ENCODE data around the gene OLR1. TPM values are rescaled to one million over a fixed set of nuclear protein-coding genes. Genes with fewer than 3 reads are reported as not detected.

Gene OLR1
- total RNA-seq, 1 donor = under 0.01 TPM

DNA sequence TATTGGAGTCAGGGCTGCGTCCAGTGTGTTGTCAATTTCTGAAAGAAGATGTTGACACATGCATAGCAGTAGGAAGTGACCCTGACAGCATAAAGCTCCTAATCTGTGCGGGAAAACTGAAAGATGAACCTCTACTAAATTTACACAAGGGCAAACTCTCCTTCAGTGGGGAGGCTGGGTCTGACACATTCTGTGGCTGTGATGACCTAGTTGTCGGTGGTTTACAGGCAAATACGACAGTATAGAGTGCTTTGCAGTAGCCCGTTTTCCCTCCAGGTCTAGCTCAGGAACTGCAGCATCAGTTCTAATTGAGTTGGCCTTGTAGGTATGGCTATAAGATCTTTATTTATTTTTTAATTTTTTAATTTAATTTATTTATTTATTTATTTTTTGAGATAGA lies 25.9 kb upstream of the OLR1 start:
- no peaks in the 10 kb centered on the region for H3K36me3 ChIP-seq (ENCODE audit: insufficient read depth, low read length)
- peaks cover 3% of the 10 kb centered on the region for H3K4me1 ChIP-seq (ENCODE audit: insufficient read depth, low read length)
- no peaks in the 10 kb centered on the region for H4K20me1 ChIP-seq (ENCODE audit: insufficient read depth, low read length)
- H3K27me3 ChIP-seq (ENCODE audit: insufficient read depth, low read length) = no peaks in the 10 kb centered on the region
- no peak overlapping the region for H3K27ac ChIP-seq (ENCODE audit: low read depth, low read length)
- no peak overlapping the region for H3K4me3 ChIP-seq (ENCODE audit: insufficient read depth, low read length)
- no peak overlapping the region for H2AFZ ChIP-seq (ENCODE audit: low read length)
- no peaks in the 10 kb centered on the region for H3K79me2 ChIP-seq (ENCODE audit: insufficient read depth, low read length)
- DNase-seq (ENCODE audit: insufficient read length, low spot score, missing footprints) = no peak
- no peak for TF ChIP-seq CTCF (IDR thresholded peaks at IDR 0.05; ENCODE audit: extremely low read depth, low read depth, low read length)
- H3K4me2 ChIP-seq (ENCODE audit: insufficient read depth, low read length) = no peak overlapping the region
- no peaks in the 10 kb centered on the region for H3K9me3 ChIP-seq (ENCODE audit: low read depth, low read length)

DNA sequence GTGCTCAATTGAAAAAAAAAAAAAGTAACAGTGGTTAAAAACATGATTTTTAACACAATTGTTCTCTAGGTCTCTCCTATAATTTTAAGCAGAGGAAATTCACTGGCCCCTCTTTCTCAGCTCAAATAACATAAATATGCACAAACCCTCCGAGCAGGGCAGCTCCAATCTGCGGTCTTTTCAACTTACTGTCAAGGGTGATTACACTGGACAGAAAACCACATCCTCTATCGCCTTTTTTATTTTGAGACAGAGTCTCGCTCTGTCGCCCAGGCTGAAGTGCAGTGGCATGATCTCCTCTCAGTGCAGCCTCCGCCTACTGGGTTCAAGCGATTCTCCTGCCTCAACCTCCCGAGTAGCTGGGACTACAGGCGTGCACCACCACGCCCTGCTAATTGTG lies 24.3 kb upstream of the OLR1 start:
- Histone ChIP-seq H2AFZ (ENCODE audit: low read length) (no peak overlapping the region), H3K27ac (ENCODE audit: low read depth, low read length) (no peak overlapping the region), H3K4me2 (ENCODE audit: insufficient read depth, low read length) (no peak overlapping the region), H3K27me3 (ENCODE audit: insufficient read depth, low read length) (no peaks in the 10 kb centered on the region), H3K4me3 (ENCODE audit: insufficient read depth, low read length) (no peak overlapping the region), H3K4me1 (ENCODE audit: insufficient read depth, low read length) (peaks cover 13% of the 10 kb centered on the region), H4K20me1 (ENCODE audit: insufficient read depth, low read length) (no peaks in the 10 kb centered on the region), H3K9me3 (ENCODE audit: low read depth, low read length) (no peaks in the 10 kb centered on the region), H3K36me3 (ENCODE audit: insufficient read depth, low read length) (no peaks in the 10 kb centered on the region), H3K79me2 (ENCODE audit: insufficient read depth, low read length) (no peaks in the 10 kb centered on the region)
- DNase-seq (ENCODE audit: insufficient read length, low spot score, missing footprints) = no peak
- no peak for TF ChIP-seq CTCF (IDR thresholded peaks at IDR 0.05; ENCODE audit: extremely low read depth, low read depth, low read length)

- DNase-seq (ENCODE audit: insufficient read length, low spot score, missing footprints) = no peak
- Histone ChIP-seq H3K4me2 (ENCODE audit: insufficient read depth, low read length) (no peak overlapping the region), H3K36me3 (ENCODE audit: insufficient read depth, low read length) (no peaks in the 10 kb centered on the region)
These were observed 22.3 kb upstream of the OLR1 start for GRCh38 chr12:10194160-10194670.

DNA sequence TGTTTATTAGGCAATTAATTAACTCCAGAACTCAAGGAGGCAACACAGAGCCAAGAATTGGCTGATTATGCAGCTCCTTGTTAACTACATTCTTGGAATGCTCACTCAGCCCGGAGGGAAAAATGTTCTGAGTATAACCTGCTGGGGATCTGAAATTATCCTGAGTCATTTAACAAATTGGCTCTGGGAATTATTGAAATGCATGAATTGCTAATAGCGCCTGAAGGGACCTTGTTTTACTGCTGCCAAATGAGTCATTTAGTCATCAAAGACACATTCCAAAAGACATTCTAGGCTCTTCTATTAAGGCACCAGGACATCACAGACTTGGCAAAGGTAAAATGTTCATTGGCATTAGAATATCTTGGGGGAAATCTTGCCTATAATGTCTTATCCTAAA lies 19.9 kb upstream of the OLR1 start:
- Histone ChIP-seq H4K20me1 (ENCODE audit: insufficient read depth, low read length) (no peaks in the 10 kb centered on the region), H3K9me3 (ENCODE audit: low read depth, low read length) (no peaks in the 10 kb centered on the region), H3K4me3 (ENCODE audit: insufficient read depth, low read length) (no peak overlapping the region), H3K27ac (ENCODE audit: low read depth, low read length) (no peak overlapping the region), H3K79me2 (ENCODE audit: insufficient read depth, low read length) (no peaks in the 10 kb centered on the region), H3K27me3 (ENCODE audit: insufficient read depth, low read length) (no peaks in the 10 kb centered on the region), H3K4me2 (ENCODE audit: insufficient read depth, low read length) (no peak overlapping the region), H3K36me3 (ENCODE audit: insufficient read depth, low read length) (no peaks in the 10 kb centered on the region), H2AFZ (ENCODE audit: low read length) (no peak overlapping the region), H3K4me1 (ENCODE audit: insufficient read depth, low read length) (peaks cover 16% of the 10 kb centered on the region)
- no peak for TF ChIP-seq CTCF (IDR thresholded peaks at IDR 0.05; ENCODE audit: extremely low read depth, low read depth, low read length)
- peak; percentile 73 for DNase-seq (ENCODE audit: insufficient read length, low spot score, missing footprints)

More at GRCh38 chr12:10194160-10194670, 22.3 kb upstream of the OLR1 start:
- no peak overlapping the region for H3K4me3 ChIP-seq (ENCODE audit: insufficient read depth, low read length)
- no peaks in the 10 kb centered on the region for H3K27me3 ChIP-seq (ENCODE audit: insufficient read depth, low read length)
- H3K4me1 ChIP-seq (ENCODE audit: insufficient read depth, low read length) = peaks cover 16% of the 10 kb centered on the region
- no peaks in the 10 kb centered on the region for H3K9me3 ChIP-seq (ENCODE audit: low read depth, low read length)
- no peak overlapping the region for H2AFZ ChIP-seq (ENCODE audit: low read length)
- H4K20me1 ChIP-seq (ENCODE audit: insufficient read depth, low read length) = no peaks in the 10 kb centered on the region
- no peak for TF ChIP-seq CTCF (IDR thresholded peaks at IDR 0.05; ENCODE audit: extremely low read depth, low read depth, low read length)
- no peak overlapping the region for H3K27ac ChIP-seq (ENCODE audit: low read depth, low read length)
- no peaks in the 10 kb centered on the region for H3K79me2 ChIP-seq (ENCODE audit: insufficient read depth, low read length)
